IPS-20b (cell line): ENCODE measurements around the gene DIS3L2.

Source experiments
- H3K27ac ChIP-seq: one replicate; pipeline ENCODE4 v1.5.1; 2013; ENCODE audit warnings: low read length
- H3K27me3 ChIP-seq: 2 replicates; pipeline ENCODE4 v1.6.1; 2013; ENCODE audit warnings: mild to moderate bottlenecking, low read length, inconsistent platforms; ENCODE audit not compliant: insufficient read depth
- H3K36me3 ChIP-seq: 2 replicates; pipeline ENCODE4 v1.6.1; 2013; ENCODE audit warnings: low read depth, mild to moderate bottlenecking, inconsistent platforms, low read length, moderate library complexity; ENCODE audit not compliant: insufficient read depth
- H3K4me1 ChIP-seq: 2 replicates; pipeline ENCODE4 v1.6.1; 2013; ENCODE audit warnings: mild to moderate bottlenecking, control low read depth, inconsistent platforms, low read length, moderate library complexity; ENCODE audit not compliant: insufficient read depth
- H3K4me3 ChIP-seq: 2 replicates; pipeline ENCODE4 v1.5.1; 2013; ENCODE audit warnings: mild to moderate bottlenecking, low read length, inconsistent platforms
- H3K9ac ChIP-seq: 2 replicates; pipeline ENCODE4 v1.6.1; 2013; ENCODE audit warnings: low read depth, mild to moderate bottlenecking, inconsistent platforms, low read length, moderate library complexity
- H3K9me3 ChIP-seq: 2 replicates; pipeline ENCODE4 v1.6.1; 2013; ENCODE audit warnings: mild to moderate bottlenecking, low read depth, low read length, inconsistent platforms; ENCODE audit not compliant: insufficient read depth

DIS3L2 gene

GRCh38 chr2:232242316-232242715 lies 280.8 kb downstream of the DIS3L2 start:
- H3K4me3 ChIP-seq, result no peak overlapping the region
- no peaks in the 10 kb centered on the region for H3K27me3 ChIP-seq
- no peaks in the 10 kb centered on the region for H3K4me1 ChIP-seq
- no peaks in the 10 kb centered on the region for H3K36me3 ChIP-seq
- H3K9me3 ChIP-seq, result no peaks in the 10 kb centered on the region
- H3K27ac ChIP-seq, result no peak overlapping the region
- no peak overlapping the region for H3K9ac ChIP-seq

- Histone ChIP-seq H3K9ac (no peak overlapping the region), H3K36me3 (no peaks in the 10 kb centered on the region), H3K4me1 (no peaks in the 10 kb centered on the region), H3K9me3 (no peaks in the 10 kb centered on the region), H3K27me3 (no peaks in the 10 kb centered on the region), H3K4me3 (no peak overlapping the region), H3K27ac (no peak overlapping the region)
These were observed 283.6 kb downstream of the DIS3L2 start for GRCh38 chr2:232245111-232245510.

GRCh38 chr2:232246245-232246644 lies 284.7 kb downstream of the DIS3L2 start:
- H3K36me3 ChIP-seq, result no peaks in the 10 kb centered on the region
- H3K9me3 ChIP-seq, result no peaks in the 10 kb centered on the region
- no peak overlapping the region for H3K27ac ChIP-seq
- no peak overlapping the region for H3K9ac ChIP-seq
- H3K4me3 ChIP-seq, result no peak overlapping the region
- H3K4me1 ChIP-seq, result no peaks in the 10 kb centered on the region
- H3K27me3 ChIP-seq, result no peaks in the 10 kb centered on the region

GRCh38 chr2:232249096-232249495 lies 287.6 kb downstream of the DIS3L2 start:
- H3K9me3 ChIP-seq, result no peaks in the 10 kb centered on the region
- H3K4me3 ChIP-seq, result no peak overlapping the region
- no peak overlapping the region for H3K27ac ChIP-seq
- no peak overlapping the region for H3K9ac ChIP-seq
- H3K27me3 ChIP-seq, result no peaks in the 10 kb centered on the region
- H3K4me1 ChIP-seq, result no peaks in the 10 kb centered on the region
- no peaks in the 10 kb centered on the region for H3K36me3 ChIP-seq

GRCh38 chr2:232250246-232251175 lies 289.0 kb downstream of the DIS3L2 start:
- Histone ChIP-seq H3K4me1 (no peaks in the 10 kb centered on the region), H3K4me3 (no peak overlapping the region), H3K27ac (no peak overlapping the region), H3K36me3 (no peaks in the 10 kb centered on the region), H3K27me3 (no peaks in the 10 kb centered on the region), H3K9ac (no peak overlapping the region), H3K9me3 (no peaks in the 10 kb centered on the region)

- H3K27me3 ChIP-seq, result no peaks in the 10 kb centered on the region
- H3K9ac ChIP-seq, result no peak overlapping the region
- H3K27ac ChIP-seq, result no peak overlapping the region
- H3K4me1 ChIP-seq, result no peaks in the 10 kb centered on the region
- no peaks in the 10 kb centered on the region for H3K9me3 ChIP-seq
- no peaks in the 10 kb centered on the region for H3K36me3 ChIP-seq
- H3K4me3 ChIP-seq, result no peak overlapping the region
These were observed 293.5 kb downstream of the DIS3L2 start for GRCh38 chr2:232255033-232255432.

GRCh38 chr2:232260075-232260474 lies 298.6 kb downstream of the DIS3L2 start:
- Histone ChIP-seq H3K9me3 (no peaks in the 10 kb centered on the region), H3K9ac (no peak overlapping the region), H3K4me1 (no peaks in the 10 kb centered on the region), H3K36me3 (peaks cover 7% of the 10 kb centered on the region; the same call in 1 of the 2 replicates), H3K27ac (no peak overlapping the region), H3K27me3 (no peaks in the 10 kb centered on the region), H3K4me3 (no peak overlapping the region)

GRCh38 chr2:232261776-232262175 lies 300.3 kb downstream of the DIS3L2 start:
- no peak overlapping the region for H3K9ac ChIP-seq
- H3K27ac ChIP-seq, result no peak overlapping the region
- no peaks in the 10 kb centered on the region for H3K4me1 ChIP-seq
- H3K36me3 ChIP-seq, result peaks cover 7% of the 10 kb centered on the region; the same call in 1 of the 2 replicates
- H3K9me3 ChIP-seq, result no peaks in the 10 kb centered on the region
- no peak overlapping the region for H3K4me3 ChIP-seq
- no peaks in the 10 kb centered on the region for H3K27me3 ChIP-seq

- H3K4me3 ChIP-seq, result no peak overlapping the region
- H3K4me1 ChIP-seq, result no peaks in the 10 kb centered on the region
- no peak overlapping the region for H3K27ac ChIP-seq
- H3K36me3 ChIP-seq, result peaks cover 7% of the 10 kb centered on the region; the same call in 1 of the 2 replicates
- H3K27me3 ChIP-seq, result no peaks in the 10 kb centered on the region
- no peaks in the 10 kb centered on the region for H3K9me3 ChIP-seq
- no peak overlapping the region for H3K9ac ChIP-seq
These were observed 301.8 kb downstream of the DIS3L2 start for GRCh38 chr2:232263295-232263694.

- no peaks in the 10 kb centered on the region for H3K27me3 ChIP-seq
- H3K27ac ChIP-seq, result no peak overlapping the region
- H3K4me1 ChIP-seq, result no peaks in the 10 kb centered on the region
- no peaks in the 10 kb centered on the region for H3K9me3 ChIP-seq
- no peak overlapping the region for H3K4me3 ChIP-seq
- H3K36me3 ChIP-seq, result peaks cover 7% of the 10 kb centered on the region; the same call in 1 of the 2 replicates
- H3K9ac ChIP-seq, result no peak overlapping the region
These were observed 302.6 kb downstream of the DIS3L2 start for GRCh38 chr2:232264081-232264480.

- Histone ChIP-seq H3K27ac (no peak overlapping the region), H3K4me3 (no peak overlapping the region), H3K9ac (no peak overlapping the region), H3K27me3 (no peaks in the 10 kb centered on the region), H3K4me1 (no peaks in the 10 kb centered on the region; the same call in 1 of the 2 replicates), H3K36me3 (peaks cover 7% of the 10 kb centered on the region; the same call in 1 of the 2 replicates), H3K9me3 (no peaks in the 10 kb centered on the region)
These were observed 303.8 kb downstream of the DIS3L2 start for GRCh38 chr2:232265329-232265728.

GRCh38 chr2:232268636-232269165 lies 307.2 kb downstream of the DIS3L2 start:
- Histone ChIP-seq H3K4me3 (no peak overlapping the region), H3K9me3 (no peaks in the 10 kb centered on the region), H3K36me3 (peaks cover 1% of the 10 kb centered on the region; the same call in 1 of the 2 replicates), H3K27ac (no peak overlapping the region), H3K4me1 (peaks cover 3% of the 10 kb centered on the region; the same call in 1 of the 2 replicates), H3K9ac (no peak overlapping the region), H3K27me3 (no peaks in the 10 kb centered on the region)
